Mammary epithelial cell (primary cell): Measurements from ENCODE around the gene IGSF23.

Experiments used
- EZH2 ChIP-seq: IDR thresholded peaks from 2 replicates; pipeline ENCODE4 v1.6.1; 2012; ENCODE audit warnings: low read length, inconsistent platforms, borderline replicate concordance
- TF ChIP-seq, protein P1 (sequence below), 2 donors: IDR thresholded peaks in 1 of 2; conservative IDR thresholded peaks in 1 of 2; 2 replicates each; pipeline ENCODE4 v1.5.1; 2011 to 2012; ENCODE audit warnings: inconsistent platforms in 2 of 2, low read length in 2 of 2, mild to moderate bottlenecking in 2 of 2, control low read depth in 1 of 2, low read depth in 1 of 2; ENCODE audit not compliant: insufficient read depth in 1 of 2; ENCODE audit errors: extremely low read depth in 1 of 2

DNA sequence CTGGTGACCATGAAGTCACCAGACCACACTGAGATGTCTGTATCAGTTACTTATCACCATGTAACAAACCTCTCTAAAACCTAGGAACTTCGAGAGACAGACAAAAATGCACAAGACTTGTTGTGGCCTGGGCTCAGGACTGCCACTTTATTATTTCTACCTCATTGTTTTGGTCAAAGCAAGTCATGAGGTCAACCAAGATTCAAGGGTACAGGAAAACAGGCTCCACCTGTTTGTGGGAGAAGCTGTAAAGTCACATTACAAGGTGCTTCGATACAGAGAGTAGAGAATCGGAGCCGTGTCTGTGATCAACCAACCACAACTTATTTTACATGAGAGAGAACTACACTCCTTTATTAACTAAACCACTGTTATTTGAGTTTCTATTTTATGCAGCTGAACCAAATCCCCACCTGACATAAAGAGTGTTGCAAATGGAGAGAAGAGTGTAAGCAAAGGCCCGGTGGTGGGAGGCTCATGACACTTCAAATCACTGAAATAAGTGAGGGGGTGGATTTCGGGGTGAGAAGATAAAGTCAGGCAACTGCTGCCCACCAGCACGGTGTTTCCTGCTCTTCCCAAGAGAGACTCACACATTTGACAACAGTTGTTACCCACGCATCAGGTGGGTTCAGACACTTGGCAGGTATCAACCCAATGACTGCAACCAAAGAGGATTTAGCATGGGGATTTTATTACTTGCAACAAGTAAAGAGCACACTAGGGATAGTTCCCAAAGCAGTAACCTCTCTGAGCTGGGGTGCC is 39.0 kb upstream of the IGSF23 start:
- TF ChIP-seq, protein P1, sequence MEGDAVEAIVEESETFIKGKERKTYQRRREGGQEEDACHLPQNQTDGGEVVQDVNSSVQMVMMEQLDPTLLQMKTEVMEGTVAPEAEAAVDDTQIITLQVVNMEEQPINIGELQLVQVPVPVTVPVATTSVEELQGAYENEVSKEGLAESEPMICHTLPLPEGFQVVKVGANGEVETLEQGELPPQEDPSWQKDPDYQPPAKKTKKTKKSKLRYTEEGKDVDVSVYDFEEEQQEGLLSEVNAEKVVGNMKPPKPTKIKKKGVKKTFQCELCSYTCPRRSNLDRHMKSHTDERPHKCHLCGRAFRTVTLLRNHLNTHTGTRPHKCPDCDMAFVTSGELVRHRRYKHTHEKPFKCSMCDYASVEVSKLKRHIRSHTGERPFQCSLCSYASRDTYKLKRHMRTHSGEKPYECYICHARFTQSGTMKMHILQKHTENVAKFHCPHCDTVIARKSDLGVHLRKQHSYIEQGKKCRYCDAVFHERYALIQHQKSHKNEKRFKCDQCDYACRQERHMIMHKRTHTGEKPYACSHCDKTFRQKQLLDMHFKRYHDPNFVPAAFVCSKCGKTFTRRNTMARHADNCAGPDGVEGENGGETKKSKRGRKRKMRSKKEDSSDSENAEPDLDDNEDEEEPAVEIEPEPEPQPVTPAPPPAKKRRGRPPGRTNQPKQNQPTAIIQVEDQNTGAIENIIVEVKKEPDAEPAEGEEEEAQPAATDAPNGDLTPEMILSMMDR (conservative IDR thresholded peaks at IDR 0.05 in 1 of 2, IDR thresholded peaks at IDR 0.05 in 1 of 2; ENCODE audit: extremely low read depth in 1 of 2, insufficient read depth in 1 of 2, low read depth in 1 of 2, low read length in 2 of 2), result no peak
- no peak for TF ChIP-seq EZH2
